GM18858 (cell line): ENCODE results near the gene ORM2.
"Not testable (repeated sequence)": the region's sequence is repeated elsewhere in the genome, so short reads cannot be mapped to it uniquely, and the experiment has no call there.

Source experiments
- ATAC-seq: cut with Tn5 transposase; IDR thresholded peaks from one replicate; pipeline ENCODE4 v1.9.1; 2021; ENCODE audit not compliant: unreplicated experiment

The ORM2 gene

GRCh38 chr9:114313186-114313585 lies 16.5 kb upstream of the ORM2 start:
- ATAC-seq, result no peak

DNA sequence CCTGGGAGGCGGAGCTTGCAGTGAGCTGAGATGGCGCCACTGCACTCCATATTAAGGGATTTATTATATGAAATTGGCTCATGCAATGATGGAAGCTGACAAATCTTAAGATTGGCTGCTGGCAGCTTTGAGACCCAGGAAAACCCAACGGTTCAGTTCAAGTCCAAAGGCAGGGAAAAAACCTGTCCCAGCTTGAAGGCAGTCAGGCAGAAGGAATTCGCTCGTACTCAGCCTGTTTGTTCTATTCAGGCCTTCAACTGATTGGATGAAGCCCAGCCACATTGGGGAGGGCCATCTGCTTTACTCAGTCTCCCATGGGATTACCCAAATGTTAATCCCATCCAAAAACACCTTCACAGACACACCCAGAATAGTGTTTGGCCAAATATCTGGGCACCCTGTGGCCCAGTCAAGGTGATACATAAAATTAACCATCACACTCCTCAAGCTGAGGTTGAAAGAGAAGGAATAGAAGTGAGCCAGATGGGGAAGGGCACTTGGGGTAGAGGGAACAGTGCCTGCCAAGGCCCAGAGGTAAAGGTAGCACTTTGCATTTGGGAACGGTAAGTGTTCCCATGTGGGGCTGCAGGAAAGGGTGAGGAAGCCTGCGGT lies 15.3 kb upstream of the ORM2 start:
- ATAC-seq, result no peak

GRCh38 chr9:114314881-114315722 lies 14.6 kb upstream of the ORM2 start:
- no peak for ATAC-seq

GRCh38 chr9:114315723-114316363 lies 13.8 kb upstream of the ORM2 start:
- no peak for ATAC-seq

GRCh38 chr9:114316605-114317230 lies 13.0 kb upstream of the ORM2 start:
- ATAC-seq, result no peak

GRCh38 chr9:114317665-114318357 lies 11.9 kb upstream of the ORM2 start:
- ATAC-seq, result no peak

DNA sequence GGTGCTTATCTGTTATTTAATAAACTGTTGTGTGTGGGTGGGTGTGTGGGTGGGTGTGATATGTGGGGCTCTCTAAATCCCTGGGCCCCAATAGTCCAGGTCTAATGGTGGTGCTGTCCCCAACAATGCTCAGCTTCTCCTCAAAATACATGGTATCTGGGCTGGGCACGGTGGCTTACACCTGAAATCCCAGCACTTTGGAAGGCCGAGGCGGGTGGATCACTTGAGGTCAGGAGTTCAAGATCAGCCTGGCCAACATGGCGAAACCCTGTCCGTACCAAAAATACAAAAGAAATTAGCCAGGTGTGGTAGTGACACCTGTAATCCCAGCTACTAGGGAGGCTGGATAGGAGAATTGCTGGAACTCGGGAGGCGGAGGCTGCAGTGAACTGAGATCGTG lies 11.3 kb upstream of the ORM2 start:
- ATAC-seq, result no peak

DNA sequence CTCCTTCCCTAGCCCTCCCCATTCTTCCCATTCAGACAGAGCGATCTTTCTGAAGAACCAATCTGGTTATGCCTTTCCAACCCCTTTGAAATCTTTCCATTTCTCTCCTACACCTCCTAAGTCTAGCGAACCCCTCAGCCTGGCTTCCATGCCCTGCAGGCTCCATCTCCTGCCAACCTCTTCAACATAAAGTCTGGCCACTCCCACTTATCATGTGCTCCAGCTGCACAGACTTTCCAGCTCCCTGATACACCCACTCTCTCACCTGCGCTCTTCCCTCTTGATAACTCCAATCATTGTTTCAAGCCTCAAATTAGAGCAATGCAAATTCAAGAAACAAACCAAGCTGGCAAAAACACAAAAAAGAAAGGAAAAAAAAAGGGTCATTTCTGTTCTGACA lies 10.5 kb upstream of the ORM2 start:
- no peak for ATAC-seq

DNA sequence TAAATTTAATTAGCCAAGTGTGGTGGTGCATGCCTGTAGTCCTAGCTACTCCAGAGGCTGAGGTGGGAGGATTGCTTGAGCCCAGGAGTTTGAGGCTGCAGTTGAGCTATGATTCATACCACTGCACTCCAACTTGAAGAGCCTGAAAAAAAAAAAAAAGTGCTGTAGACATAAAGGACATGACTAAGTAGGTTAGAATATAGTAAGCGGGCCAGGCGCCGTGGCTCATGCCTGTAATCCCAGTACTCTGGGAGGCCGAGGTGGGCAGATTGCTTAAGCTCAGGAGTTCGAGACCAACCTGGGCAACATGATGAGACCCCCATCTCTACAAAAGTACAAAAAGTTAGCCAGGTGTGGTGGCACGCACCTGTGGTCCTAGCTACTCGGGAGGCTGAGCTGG lies 9.0 kb upstream of the ORM2 start:
- not testable (repeated sequence) for ATAC-seq

DNA sequence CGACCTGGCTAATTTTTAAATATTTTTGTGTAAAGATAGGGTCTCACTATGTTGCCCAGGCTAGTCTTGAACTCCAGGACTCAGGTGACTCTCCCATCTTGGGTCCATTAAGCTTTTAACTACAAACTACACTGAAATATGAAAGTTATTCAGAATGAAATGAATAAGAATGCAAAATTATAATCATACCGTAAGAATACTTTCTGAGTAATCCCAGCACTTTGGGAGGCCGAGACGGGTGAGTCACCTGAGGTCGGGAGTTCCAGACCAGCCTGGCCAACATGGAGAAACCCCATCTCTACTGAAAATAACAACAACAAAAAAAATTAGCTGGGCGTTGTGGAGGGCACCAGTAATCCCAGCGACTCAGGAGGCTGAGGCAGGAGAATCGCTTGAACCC lies 7.9 kb upstream of the ORM2 start:
- ATAC-seq, result no peak

DNA sequence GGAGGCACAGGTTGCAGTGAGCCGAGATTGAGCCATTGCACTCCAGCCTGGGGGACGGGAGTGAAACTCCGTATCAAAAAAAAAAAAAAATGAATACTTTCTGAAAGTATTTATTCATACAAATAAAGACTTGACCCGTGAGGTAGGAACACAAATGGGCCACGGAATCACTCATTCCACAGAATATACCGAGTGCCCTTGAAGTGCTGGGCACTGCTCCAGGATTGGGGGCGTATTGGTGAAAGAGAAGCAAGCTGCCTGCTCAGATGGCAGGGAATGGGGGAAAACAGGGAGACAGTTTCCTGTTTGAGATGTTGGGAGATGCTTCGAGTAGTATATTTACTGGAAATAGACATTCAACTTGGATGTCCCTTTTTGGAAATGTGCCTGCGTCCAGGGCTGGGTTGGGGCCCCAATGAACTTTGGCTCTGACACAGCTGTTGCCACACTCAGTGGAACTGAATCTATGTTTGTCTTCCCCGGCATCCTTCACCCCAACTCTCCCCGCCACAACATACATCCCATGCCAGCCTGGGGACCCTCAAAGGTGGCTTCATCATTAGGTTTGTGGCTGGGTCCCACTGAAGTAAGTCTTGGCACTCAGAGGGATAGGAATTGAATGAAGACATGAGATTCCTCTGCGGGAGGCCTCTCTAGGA lies 7.4 kb upstream of the ORM2 start:
- not testable (repeated sequence) for ATAC-seq

- not testable (repeated sequence) for ATAC-seq
These were observed 6.7 kb upstream of the ORM2 start, which contains the start of gene ORM1 for GRCh38 chr9:114322831-114323531. TSS of gene ORM1 (plus strand) at chr9:114323098. CDS start at chr9:114323134, 36 bp downstream.

DNA sequence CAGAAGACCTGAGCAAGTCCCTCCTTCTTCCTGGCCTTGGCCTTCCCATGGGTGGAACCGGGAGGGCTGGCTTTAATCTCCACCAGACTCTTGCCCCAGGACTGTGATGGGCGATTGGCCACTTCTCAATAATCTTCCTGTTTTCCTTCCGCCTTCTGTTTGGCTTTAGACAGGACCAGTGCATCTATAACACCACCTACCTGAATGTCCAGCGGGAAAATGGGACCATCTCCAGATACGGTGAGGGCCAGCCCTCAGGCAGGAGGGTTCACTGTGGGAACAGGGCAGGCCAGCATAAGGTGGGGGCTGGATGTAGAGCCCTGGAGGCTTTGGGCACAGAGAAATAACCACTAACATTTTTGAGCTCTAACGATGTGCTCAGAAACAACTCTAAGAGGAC lies 5.8 kb upstream of the ORM2 start:
- not testable (repeated sequence) for ATAC-seq

DNA sequence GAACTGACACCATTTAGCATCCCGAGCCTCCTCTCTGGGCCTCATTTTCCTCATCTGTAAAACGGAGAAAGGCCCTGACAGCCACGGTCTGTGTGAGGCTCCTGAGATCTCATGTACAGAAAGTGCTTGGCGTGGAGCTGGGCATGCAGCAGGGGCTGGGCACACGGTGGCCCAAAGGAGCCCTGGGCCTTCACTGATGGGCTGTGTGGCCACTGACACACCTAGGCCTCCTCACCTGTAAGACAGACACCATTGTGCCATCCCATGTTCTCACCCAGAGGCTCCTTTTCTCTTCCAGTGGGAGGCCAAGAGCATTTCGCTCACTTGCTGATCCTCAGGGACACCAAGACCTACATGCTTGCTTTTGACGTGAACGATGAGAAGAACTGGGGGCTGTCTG lies 5.2 kb upstream of the ORM2 start:
- ATAC-seq, result no peak

DNA sequence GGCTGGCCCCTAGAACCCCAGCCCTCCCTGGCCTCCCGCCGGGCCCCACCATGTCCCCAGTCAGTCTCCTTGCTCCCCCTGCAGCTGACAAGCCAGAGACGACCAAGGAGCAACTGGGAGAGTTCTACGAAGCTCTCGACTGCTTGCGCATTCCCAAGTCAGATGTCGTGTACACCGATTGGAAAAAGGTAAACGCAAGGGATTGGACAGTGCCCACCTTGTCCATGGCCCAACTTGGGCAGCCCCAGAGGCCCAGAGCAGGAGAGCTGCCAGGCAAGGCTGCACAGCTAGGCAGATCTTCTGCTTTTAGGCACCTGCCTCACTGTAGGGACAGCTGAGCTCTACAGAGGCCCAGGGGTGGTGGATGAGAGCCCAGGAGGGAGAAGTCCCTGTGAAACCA lies 4.7 kb upstream of the ORM2 start:
- ATAC-seq, result not testable (repeated sequence)

GRCh38 chr9:114325684-114326254 lies 3.9 kb upstream of the ORM2 start:
- ATAC-seq, result not testable (repeated sequence)

DNA sequence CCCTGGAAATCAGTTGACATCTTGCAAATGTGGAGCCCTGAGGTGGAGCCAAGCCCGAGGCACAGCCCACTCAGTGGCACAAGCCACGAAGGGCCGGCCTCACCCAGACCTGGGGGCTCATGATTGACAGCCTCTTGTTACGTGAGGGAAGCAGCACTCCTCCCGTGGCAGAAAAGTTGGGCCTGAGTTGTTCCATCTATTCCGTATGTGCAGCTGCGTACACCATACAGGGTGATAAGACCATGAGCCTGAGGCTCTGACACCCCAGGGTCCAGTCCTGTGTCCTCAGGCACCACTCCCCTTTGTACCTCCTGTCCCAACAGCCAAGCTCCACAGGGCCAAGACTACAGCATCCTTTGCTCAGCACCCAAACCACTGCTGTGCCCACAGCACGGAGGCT lies 1.9 kb upstream of the ORM2 start:
- no peak for ATAC-seq

DNA sequence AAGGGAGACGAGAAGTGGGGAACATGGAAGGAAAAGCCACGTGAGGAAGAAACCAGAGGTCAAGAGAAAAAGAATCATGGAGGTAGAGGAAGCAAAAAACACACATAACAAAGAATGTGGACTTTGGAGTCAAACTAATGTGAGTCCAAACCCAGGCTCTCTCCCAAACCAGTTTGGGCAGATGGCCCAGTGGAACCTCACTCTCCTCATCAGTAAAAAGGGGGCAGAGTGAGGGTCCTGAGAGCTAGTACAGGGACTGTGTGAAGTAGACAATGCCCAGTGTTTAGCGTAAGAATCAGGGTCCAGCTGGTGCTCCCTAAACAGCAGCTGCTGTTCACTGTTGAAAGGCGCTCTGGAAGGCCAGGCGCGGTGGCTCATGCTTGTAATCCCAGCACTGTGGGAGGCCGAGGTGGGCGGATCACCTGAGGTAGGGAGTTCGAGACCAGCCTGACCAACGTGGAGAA lies 1.3 kb upstream of the ORM2 start:
- not testable (repeated sequence) for ATAC-seq

DNA sequence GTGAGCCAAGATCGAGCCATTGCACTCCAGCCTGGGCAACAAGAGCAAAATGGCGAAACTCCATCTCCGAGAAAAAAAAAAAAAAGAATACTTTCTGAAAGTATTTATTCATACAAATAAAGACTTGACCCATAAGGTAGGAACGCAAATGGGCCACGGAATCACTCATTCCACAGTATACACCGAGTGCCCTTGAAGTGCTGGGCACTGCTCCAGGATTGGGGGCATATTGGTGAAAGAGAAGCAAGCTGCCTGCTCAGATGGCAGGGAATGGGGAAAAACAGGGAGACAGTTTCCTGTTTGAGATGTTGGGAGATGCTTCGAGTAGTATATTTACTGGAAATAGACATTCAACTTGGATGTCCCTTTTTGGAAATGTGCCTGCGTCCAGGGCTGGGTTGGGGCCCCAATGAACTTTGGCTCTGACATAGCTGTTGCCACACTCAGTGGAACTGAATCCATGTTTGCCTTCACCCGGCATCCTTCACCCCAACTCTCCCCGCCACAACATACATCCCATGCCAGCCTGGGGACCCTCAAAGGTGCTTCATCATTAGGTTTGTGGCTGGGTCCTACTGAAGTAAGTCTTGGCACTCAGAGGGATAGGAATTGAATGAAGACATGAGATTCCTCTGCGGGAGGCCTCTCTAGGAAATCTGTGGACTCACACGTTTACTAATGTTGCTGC lies 588 bp upstream of the ORM2 start:
- not testable (repeated sequence) for ATAC-seq
